GM18909 (cell line): ENCODE results near the gene MAB21L4.

ENCODE experiments used
- ATAC-seq: cut with Tn5 transposase; IDR thresholded peaks from one replicate; pipeline ENCODE4 v1.9.1; 2021; ENCODE audit warnings: mild to moderate bottlenecking; ENCODE audit not compliant: unreplicated experiment, poor library complexity

Gene MAB21L4

DNA sequence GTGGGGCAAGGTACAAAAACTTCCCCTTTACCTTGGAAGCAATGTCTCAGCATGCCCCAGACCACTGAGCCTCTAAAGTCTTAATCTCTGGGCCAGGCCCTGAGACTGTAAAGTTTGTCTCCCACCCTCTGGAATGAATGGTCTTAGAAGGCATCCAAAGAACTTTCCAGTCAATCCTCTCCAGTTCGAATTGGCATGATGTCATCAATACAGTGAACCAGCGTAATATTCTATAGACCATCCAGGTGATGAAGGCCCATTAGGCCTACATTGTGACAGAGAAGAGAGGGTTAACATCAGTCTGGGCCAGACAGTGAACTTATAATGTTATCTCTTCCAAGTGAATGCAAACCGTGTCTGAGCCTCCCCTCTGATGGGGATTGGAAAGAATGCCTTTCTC is 11.2 kb downstream of the MAB21L4 start:
- ATAC-seq, result no peak

DNA sequence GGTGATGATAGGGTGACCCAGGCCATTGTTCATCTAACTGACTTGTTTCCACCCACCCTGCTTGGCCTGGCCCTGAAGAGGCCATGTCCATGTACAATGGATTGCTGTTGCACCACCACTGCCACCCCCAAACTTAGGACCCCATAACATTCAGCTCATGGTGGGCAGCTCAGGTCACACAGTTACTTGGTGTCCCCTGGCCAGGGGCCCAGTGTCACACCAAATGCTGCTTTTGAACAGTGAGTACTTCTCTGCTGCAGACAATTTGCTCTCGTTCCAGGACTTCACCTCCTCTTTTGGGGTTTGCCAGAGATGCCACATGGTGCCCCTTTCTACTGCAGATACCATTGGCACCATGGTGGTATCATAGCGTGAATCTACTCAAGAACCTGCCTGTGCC is 11.7 kb downstream of the MAB21L4 start:
- ATAC-seq, result no peak

DNA sequence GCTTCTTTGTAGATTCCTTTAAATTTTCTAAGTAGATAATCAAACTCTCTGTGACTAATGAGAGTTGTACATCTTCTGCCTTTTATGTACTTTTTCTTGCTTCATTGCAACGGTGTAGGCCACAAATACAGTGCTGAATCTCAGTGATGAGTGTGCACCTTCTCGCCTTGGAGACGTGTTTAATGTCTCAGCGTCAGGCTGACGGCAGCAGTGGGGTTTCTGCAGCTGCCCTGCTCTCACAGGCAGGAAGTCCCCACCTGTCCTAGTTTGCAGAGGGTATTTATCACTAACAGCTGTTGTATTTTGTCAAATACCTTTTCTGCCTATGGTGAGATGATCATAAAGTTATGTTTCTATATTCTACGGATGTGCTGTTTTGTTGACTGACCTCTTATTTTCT is 14.0 kb downstream of the MAB21L4 start:
- ATAC-seq, result no peak

DNA sequence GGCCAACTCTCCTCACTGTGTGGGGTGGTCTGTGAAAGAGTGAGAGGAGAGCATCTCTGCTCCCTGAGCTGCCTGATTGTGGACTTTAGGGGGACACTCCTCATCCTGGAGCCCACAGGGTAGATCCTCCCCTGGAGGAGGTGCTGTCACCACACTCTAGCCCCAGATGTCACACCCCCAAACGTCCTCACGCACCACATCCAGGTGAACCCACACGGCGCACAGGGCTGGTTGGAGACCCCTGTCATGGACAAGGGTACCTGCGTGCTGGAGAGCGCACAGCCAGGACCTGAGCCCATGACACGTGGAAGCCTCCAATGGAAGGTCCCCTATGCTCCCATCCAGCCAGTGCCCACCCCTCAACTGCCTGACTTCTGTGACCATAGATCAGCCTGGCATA is 16.9 kb downstream of the MAB21L4 start:
- ATAC-seq, result no peak

DNA sequence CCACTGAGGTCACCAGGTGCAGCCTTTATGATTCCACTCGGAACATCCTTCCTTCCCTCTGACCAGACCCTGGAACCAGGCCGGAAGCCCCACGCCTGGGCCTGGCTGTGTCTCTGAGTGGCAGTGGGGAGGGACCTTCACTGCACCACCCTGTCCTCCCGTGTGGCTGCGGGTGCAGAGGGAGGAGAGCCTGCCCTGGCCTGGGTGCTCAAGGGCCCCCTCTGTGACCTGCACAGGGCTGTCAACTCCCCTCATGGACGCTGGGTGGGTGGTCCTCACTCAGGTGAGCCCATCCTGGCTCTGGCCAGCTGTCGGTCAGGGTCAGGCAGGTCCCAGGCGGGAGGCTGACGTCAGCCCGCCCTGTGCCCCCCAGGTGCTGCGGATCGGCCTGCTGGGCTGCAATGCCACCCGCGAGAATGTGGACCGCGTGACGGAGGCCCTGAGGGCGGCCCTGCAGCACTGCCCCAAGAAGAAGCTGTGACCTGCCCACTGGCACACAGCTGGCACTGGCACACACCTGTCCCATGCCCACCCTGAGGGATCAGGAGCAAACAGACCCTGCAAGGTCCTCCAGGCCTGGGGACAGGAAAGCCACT is 17.5 kb downstream of the MAB21L4 start:
- no peak for ATAC-seq

DNA sequence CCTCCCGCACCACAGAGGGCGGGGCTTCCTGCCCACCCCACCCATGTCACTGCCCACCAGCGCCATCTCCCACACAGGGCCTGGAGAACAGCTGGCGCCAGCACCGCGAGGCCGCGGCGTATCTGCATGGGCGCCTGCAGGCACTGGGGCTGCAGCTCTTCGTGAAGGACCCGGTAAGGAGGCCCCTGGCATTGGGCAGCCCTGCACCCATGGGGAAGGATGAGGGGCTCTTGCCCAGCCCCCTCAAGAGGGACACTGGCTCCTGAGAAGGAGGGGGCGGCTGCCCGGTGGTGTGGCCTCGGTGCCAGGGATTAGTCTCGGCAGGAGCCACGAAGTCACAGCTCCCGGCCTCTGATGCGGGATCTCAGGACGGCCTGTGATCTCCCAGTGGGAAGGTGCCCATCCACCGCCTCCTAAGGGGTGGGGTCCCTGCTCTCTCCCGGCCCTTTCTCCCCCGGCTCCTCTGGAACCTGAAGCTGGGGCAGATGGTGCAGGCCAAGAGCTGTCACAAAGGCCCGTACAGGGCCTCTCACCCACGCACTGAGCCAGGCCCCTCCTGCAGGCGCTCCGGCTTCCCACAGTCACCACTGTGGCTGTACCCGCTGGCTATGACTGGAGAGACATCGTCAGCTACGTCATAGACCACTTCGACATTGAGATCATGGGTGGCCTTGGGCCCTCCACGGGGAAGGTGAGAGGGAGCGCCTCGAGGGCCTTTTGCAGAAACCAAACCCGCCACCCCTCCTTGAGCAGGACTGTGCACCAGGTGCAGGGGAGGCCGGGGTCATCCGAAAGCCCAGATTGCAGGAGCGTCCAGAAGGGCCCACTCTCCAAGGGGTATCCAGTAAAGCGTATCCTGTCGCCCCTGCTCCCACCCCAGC is 18.3 kb downstream of the MAB21L4 start:
- no peak for ATAC-seq

DNA sequence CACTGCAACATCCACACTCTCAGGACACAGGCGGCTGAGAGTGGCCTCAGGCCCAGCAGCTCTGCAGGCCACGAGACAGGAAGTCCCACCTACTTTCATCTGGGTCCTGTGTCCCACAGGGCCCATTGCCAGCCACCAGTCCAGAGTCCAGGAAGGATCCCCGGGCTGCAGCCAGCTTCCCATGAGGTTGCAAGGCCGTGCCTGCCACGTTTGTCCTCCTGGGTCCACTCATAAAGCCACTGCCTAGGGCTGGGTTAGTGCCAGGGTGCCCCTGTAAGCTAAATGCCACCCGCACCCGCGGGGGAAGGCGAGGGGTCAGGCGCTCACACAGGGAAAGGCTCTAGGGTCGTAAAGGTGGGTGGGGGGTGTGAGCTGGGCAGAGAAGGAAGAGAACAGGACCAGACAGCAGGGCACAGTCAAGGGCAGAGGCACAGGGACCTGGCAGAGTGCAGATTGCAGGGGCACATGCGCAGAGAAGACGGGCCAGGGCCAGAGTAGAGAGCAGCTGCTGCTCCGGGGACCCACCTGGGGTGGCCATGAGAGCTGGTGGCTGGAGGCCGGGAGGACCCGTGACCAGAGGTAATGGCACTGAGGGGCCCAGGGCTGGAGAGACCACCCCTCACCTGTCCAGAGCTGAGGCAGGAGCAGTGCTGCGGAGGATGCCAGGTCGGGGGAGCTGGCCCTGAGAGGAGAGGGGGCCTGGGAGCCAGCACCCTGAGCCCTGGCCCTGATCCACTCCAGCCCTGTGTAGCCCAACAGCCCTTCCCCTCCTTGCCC is 19.3 kb downstream of the MAB21L4 start:
- no peak for ATAC-seq

DNA sequence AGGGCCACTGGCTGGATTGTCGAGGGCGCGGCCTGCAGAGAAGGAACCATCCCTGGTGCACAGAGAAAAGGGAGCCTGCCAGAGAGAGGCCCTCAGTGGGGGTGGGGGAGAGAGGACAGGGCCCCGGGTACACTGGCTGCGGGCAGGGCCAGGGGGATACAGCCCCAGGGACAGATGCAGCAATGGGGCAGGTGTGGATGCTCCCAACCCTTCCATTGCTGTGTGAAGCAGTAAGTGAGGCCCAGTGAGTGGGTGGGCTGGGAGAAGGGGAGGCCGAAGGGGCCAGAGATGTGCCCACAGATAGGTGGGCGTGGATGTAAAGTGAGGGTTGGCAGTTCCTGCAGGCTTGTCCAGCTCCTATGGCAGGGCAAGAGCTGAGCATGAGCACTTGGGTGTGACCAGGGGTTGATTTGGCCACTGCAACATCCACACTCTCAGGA is 19.9 kb downstream of the MAB21L4 start:
- ATAC-seq, result no peak

DNA sequence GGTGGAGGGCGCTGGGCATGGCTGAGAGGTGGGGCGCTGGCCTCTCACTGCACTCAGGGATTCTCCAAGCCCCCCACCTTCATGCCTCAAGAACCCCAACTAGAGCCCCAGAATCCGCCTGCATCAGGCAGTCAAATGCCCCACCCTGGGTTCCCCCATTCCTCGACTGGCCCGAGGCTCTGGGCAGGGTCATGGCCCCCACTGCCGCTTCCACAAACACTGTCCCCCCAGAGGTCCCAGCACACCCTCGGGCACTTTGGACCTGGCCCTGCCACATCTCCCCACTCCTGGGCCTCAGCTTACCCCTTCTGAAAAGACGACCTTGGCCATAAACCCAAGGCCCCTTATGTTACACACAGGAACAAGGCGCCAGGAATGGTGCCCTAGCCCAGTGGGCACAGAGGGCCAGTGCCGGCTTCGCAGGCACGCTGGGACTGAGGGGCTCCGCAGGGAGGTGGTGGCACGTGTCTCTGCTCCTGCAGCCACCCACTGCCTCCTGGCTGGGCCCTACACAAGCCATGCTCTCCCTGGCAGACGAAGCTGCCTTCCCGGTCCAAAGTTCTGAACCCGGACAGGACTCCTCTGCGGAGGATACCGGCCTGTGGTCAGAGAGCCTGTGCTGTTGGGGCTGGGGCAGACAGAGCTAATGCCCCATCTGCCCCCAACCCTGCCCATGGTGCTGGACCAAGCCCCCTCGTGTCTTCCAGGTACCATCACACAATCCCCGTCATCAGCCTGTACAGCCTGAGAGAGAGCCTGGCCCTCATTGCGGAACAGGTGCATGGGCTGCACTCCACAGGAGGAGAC is 20.5 kb downstream of the MAB21L4 start:
- ATAC-seq, result no peak

DNA sequence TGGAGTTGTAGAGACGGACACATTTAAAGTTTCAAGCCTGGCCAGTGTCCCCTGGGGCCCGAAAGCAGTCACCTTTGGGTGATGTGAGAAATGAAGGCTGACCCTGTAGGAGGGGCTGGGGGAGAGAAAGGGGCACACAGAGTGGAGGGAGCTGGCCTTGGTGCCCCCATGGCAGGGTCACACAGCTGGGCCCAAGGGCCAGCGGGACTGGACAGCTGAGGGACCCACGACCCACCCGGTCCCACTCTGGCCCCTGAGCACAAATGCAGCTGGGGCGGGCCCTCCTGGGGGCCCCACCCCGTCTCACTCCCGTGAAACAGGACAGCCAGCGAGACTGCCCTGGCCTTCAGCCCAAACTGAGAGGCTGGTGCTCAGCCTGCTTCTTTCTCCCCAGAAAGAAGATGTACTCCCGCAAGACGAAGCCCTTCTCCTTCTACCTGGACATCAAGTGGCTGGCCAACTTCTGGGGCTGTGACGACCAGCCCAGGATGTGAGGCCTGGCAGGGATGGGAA is 21.2 kb downstream of the MAB21L4 start:
- no peak for ATAC-seq

DNA sequence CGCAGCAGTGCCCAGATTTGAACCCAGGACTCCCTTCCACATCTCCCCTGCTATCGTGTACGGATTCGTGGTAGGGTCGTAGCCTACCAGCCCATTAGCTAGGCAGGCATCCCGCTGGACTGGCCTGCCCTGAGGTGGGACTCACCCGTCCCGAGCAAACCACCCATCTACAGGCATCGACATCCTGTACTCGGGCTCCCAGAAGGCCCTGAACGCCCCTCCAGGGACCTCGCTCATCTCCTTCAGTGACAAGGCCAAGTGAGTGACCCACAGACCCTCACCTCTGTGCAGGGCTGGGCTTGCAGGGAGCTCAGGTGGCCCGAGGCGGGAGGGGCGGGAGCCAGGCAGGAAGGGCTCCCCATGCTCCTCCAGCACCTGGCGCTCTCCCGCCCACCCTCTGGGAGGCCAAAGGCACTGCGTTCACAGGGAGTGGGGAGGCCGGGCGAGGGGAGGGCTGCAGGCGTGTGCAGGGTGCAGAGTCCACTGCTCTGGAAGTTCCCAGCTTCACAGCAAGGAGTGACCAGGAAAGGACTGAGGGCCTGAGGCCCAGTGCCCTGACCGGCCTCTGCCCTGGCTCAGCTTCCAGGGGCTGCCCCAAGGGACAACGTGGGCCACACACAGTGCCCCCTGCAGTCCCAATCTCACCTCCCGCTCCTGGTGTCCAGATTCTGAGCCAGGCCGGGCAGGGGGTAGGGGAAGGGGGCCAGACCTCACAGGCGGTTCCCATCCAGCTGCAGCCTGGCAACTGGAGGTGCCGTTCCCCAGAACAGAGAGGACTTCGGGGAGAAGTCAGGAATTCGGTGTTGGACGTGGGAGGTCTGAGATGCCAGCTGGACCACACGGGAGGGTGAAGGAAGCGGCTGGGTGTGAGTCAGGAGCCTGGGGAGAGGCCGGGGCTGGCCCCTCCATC is 21.9 kb downstream of the MAB21L4 start:
- ATAC-seq, result no peak

DNA sequence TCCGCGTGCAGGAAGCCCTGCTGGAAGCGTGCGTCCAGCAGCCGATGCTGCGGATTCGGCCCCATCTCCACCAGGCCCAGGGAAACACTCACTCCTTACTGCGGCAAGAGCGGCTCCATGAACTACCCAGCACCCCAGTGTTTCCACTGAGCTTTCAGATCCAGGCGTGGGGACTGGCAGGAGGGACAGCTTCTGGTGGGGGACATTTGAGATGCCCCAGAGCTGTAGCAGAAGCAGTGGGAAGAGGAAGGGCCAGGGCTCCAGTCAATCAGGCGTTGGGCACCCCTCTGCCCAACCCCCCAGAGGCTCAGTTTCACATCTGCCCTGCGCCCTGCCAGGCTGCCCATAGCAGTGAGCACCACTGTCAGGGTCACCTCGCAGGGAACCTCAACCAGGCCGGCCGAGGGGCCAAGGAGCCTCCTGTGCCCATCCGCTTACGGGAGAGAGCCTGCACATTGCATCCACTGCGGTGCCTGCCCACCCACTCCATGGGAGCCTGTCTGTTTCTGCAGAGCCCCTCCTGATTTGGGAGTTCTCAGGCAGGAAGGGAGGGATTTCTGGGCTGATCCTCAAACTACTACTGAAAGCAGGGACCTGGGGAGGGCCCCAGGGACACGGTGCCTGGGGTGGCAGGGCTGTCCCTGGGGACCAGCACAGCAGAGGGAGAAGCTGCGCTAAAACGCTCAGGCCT is 22.7 kb downstream of the MAB21L4 start:
- ATAC-seq, result no peak

DNA sequence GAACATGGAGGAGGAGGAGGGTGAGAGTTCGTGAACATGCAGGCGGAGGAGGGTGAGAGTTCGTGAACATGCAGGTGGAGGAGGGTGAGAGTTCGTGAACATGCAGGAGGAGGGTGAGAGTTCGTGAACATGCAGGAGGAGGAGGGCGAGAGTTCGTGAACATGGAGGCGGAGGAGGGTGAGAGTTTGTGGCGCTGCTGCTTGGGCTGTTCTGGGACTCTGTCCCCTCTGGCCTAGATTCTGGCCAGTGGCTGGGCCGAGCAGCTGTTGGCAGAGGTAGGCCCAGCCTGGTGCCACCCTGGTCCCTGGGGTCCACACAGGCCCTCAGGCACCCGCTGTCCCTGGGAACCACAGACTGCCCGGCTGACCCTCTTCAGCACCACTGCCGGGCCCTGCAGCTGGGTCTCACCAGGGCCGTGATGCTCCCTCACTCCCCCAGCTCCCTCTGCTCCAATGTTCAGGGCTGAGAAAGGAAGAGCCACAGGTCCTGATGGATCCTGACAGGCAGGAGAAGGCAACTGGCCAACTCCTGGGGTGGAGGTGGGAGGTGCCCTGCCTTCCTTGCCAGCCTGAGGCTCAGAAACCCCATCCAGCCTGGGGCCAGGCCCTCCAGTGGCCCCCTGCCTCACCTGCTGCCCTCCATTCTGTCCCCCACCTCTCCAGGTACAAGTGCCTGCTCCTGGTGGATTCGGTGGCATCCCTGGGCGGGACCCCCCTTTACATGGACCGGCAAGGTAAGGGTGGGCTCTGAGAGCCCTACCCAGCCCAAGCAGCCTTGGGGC is 23.4 kb downstream of the MAB21L4 start:
- no peak for ATAC-seq

DNA sequence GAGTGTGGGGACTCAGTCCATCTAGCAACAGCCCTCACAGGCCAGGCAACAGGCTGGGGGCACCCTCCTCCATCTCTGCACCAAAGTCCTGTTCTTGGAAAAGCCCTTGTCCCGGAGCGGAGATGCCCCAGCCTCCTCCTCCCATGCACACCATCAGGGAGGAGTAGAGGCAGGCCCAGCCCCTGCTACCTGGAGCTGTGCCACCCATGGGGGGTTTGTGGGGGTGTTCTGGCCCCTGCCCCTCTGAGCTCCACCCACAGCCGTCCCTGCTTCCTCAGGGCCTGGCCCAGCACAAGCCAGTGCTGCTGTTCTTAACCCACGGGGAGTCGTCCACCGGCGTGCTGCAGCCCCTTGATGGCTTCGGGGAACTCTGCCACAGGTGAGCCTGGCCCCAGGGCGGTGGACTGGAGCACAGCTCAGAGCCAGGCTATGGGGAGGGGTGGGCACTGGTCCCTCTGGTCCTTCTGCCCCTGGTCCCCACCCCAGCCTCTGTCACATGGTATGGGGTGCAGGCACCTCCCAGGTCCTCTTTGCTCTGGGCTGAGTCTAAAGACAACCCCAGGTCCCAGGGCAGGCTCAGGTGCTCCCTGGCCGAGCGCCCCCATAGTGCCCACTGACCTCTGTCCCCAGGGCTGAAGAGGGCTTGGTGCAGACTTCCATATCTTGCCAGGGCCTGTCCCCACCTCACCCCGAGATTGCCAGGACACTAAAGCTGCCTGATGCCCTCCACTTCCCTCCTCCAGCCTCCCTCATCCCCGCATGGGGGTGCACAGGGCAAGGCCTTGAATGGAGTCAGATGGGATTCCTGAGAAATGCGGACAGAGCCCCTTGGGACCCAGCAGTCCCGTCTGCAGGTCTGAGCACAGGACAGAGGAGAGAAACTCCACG is 24.6 kb downstream of the MAB21L4 start:
- no peak for ATAC-seq

DNA sequence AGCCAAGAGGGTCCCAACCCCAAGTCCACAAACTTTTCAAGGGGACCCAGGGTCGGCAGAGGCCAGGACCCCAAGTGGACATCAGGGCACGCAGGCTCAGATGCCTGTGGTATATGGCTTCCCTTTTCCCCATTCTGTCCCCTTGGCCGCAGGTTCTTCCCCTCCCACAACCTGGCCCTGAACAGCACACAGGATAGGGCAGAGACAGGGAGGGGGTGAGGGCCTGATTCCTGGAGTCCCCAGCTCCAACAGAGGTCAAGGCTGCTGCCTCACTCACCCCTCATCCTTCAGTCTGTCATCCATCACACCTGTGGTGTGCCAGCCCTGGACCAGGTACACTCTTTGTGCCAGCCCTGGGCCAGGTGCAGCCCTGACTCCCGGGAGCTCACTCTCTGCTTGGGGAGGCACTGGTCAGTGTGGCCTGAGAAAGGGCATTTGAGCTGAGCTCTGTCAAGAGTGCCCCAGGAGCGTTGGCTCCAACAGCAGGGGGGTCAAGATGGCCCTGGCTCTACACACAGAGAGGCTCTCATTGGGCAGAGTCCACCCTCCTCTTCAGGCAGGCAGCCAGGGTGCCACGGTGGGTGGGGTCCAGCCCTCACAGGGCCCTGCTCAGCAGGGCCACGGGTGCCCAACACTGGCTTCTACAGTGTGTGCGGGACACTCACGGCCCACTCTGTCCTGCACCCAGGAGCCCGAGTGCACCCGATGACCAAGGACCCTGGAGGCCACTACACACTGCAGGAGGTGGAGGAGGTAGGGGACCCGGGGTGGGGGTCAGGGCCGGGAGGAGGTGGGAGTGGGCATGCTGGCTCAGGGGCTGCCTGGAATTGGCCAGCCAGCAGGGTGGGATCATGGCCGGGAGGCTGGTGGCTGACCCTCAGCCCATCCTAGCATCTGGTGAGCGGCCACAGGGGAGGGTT is 25.7 kb downstream of the MAB21L4 start:
- no peak for ATAC-seq
